ENCODE data around the gene SLC19A1. TPM values are rescaled to one million over a fixed set of nuclear protein-coding genes. Genes with fewer than 3 reads are reported as not detected.

Gene SLC19A1
- polyA plus RNA-seq, 1 experiment: 8.1 TPM

GRCh38 chr21:45478115-45478801 lies 64.0 kb downstream of the SLC19A1 start:
- ChIA-PET POLR2A (no interaction called here), CTCF (interaction anchor here (0.6 to 1.5 kb wide), 3 partner anchors 14 to 343 kb away, joined by 3 to 7 read pairs (median 4); no protein-coding TSS in a partner anchor)
- H3K36me3 ChIP-seq (ENCODE audit: control insufficient read depth, insufficient read depth, low read length): peaks cover 29% of the 10 kb centered on the region
- no peaks in the 10 kb centered on the region for H3K27me3 ChIP-seq (ENCODE audit: control insufficient read depth, insufficient read depth, low read length)
- no peak for DNase-seq (ENCODE audit: low read depth)
- TF ChIP-seq CTCF (IDR thresholded peaks at IDR 0.05; ENCODE audit: insufficient read depth, low read depth, low read length): peak; percentile 84
- no peak overlapping the region for H3K4me3 ChIP-seq (ENCODE audit: low read depth, low read length)

GRCh38 chr21:45477176-45478114 lies 64.8 kb downstream of the SLC19A1 start:
- DNase-seq (ENCODE audit: low read depth): no peak
- CTCF ChIA-PET: interaction anchor here (0.6 to 1.5 kb wide), 4 partner anchors 11 to 343 kb away, joined by 3 to 7 read pairs (median 4); no protein-coding TSS in a partner anchor
- Histone ChIP-seq H3K36me3 (ENCODE audit: control insufficient read depth, insufficient read depth, low read length) (peaks cover 27% of the 10 kb centered on the region), H3K4me3 (ENCODE audit: low read depth, low read length) (no peak overlapping the region), H3K27me3 (ENCODE audit: control insufficient read depth, insufficient read depth, low read length) (no peaks in the 10 kb centered on the region)
- TF ChIP-seq CTCF (IDR thresholded peaks at IDR 0.05; ENCODE audit: insufficient read depth, low read depth, low read length): no peak
- POLR2A ChIA-PET: no interaction called here

GRCh38 chr21:45476582-45476981 lies 65.7 kb downstream of the SLC19A1 start:
- CTCF ChIA-PET: interaction anchor here (1.2 kb wide), 1 partner anchor 10 kb away, joined by 3 read pairs; no protein-coding TSS in a partner anchor
- no peaks in the 10 kb centered on the region for H3K27me3 ChIP-seq (ENCODE audit: control insufficient read depth, insufficient read depth, low read length)
- POLR2A ChIA-PET: no interaction called here
- TF ChIP-seq CTCF (IDR thresholded peaks at IDR 0.05; ENCODE audit: insufficient read depth, low read depth, low read length): no peak
- no peak for DNase-seq (ENCODE audit: low read depth)
- H3K4me3 ChIP-seq (ENCODE audit: low read depth, low read length): no peak overlapping the region
- H3K36me3 ChIP-seq (ENCODE audit: control insufficient read depth, insufficient read depth, low read length): peaks cover 24% of the 10 kb centered on the region

GRCh38 chr21:45475797-45476570 lies 66.3 kb downstream of the SLC19A1 start:
- no peak overlapping the region for H3K4me3 ChIP-seq (ENCODE audit: low read depth, low read length)
- no peak for DNase-seq (ENCODE audit: low read depth)
- no peaks in the 10 kb centered on the region for H3K27me3 ChIP-seq (ENCODE audit: control insufficient read depth, insufficient read depth, low read length)
- POLR2A ChIA-PET: no interaction called here
- no peak for TF ChIP-seq CTCF (IDR thresholded peaks at IDR 0.05; ENCODE audit: insufficient read depth, low read depth, low read length)
- CTCF ChIA-PET: no interaction called here
- peaks cover 22% of the 10 kb centered on the region for H3K36me3 ChIP-seq (ENCODE audit: control insufficient read depth, insufficient read depth, low read length)

Data from BJ (cell line).